ENCODE results near the gene CRABP2.

DNA sequence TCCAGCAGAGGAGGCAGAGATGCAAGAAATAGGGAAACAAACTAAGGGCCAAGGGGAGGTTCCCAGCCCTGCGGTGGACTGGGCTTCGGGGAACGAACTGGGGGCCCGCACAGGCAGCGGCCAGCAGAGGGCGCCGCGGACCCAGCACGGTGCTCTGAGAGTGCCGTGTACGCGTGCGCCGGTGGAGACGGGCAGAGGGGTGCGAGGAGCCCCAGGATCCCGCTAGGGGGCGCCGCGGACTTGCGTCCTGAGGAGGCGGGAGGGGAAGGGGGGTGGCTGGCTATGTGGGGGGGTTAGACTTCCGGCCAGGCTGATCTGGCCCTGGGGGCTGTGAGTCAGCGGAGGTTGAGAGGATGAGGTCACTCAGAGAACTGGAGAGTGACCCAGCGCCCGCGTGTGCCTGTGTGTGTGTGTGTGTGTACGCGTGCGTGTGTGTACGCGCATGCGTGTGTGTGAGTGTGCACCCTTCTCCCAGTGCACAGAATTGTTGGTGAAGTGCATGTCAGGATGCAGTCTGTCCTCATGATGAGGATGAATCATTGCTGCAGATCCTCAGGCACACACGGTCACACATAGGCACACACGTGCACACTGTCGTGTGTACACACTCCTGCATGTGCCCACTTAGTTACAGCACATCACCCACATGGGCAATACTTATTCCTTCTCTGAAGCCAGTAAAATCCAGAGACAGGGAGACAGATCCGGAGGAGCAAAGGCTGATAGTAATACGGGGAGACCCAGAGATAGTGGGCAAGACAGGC is 45.2 kb downstream of the CRABP2 start:
- TF ChIP-seq POLR2A (IDR thresholded peaks at IDR 0.05; ENCODE audit: low read depth, low read length) = no peak
- TF ChIP-seq MAFK (IDR thresholded peaks at IDR 0.05; ENCODE audit: low read depth, low read length) = no peak
- peak; percentile 94 for TF ChIP-seq RAD21 (IDR thresholded peaks at IDR 0.05; ENCODE audit: low read length)
- TF ChIP-seq, protein P1, sequence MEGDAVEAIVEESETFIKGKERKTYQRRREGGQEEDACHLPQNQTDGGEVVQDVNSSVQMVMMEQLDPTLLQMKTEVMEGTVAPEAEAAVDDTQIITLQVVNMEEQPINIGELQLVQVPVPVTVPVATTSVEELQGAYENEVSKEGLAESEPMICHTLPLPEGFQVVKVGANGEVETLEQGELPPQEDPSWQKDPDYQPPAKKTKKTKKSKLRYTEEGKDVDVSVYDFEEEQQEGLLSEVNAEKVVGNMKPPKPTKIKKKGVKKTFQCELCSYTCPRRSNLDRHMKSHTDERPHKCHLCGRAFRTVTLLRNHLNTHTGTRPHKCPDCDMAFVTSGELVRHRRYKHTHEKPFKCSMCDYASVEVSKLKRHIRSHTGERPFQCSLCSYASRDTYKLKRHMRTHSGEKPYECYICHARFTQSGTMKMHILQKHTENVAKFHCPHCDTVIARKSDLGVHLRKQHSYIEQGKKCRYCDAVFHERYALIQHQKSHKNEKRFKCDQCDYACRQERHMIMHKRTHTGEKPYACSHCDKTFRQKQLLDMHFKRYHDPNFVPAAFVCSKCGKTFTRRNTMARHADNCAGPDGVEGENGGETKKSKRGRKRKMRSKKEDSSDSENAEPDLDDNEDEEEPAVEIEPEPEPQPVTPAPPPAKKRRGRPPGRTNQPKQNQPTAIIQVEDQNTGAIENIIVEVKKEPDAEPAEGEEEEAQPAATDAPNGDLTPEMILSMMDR (conservative IDR thresholded peaks at IDR 0.05; ENCODE audit: low read depth, low read length) = peak; percentile 99
- no peak for TF ChIP-seq RFX5 (IDR thresholded peaks at IDR 0.05; ENCODE audit: low read depth, low read length)
- peak; percentile 88 for TF ChIP-seq BHLHE40 (IDR thresholded peaks at IDR 0.05; ENCODE audit: low read depth, low read length)
- no peak for TF ChIP-seq CEBPB (IDR thresholded peaks at IDR 0.05; ENCODE audit: low read depth, low read length)
